Daoy (cell line): Measurements from ENCODE around the gene SYCE3. TPM values are rescaled to one million over a fixed set of nuclear protein-coding genes. Genes with fewer than 3 reads are reported as not detected.

Source experiments
- DNase-seq: peaks from one replicate; pipeline ENCODE4 v3.0.0-alpha.2; 2015; ENCODE audit warnings: low read depth
- total RNA-seq: library from RNA; depleted of rRNA; stranded (reverse); fragments of >200 nt; shearing (Covaris generic); gene quantifications from 2 replicates; pipeline ENCODE4 v1.2.3, GENCODE V29; 2014

Gene SYCE3
- total RNA-seq, 1 experiment from 2014 or later, result 0.51 TPM

- DNase-seq, result peak; percentile 27
Measured at GRCh38 chr22:50576806-50577696, 14.3 kb upstream of the SYCE3 start.

GRCh38 chr22:50576070-50576469 lies 13.4 kb upstream of the SYCE3 start:
- DNase-seq, result peak; percentile 63

- DNase-seq, result no peak
Measured at GRCh38 chr22:50575426-50575941, 12.8 kb upstream of the SYCE3 start.

- no peak for DNase-seq
Measured at GRCh38 chr22:50574383-50574755, 11.7 kb upstream of the SYCE3 start.

- DNase-seq, result no peak
Measured at GRCh38 chr22:50573491-50574382, 11.0 kb upstream of the SYCE3 start.

GRCh38 chr22:50572965-50573364 lies 10.2 kb upstream of the SYCE3 start:
- no peak for DNase-seq

- DNase-seq, result no peak
Measured at GRCh38 chr22:50571264-50572175, 8.8 kb upstream of the SYCE3 start.

GRCh38 chr22:50570861-50571260 lies 8.1 kb upstream of the SYCE3 start:
- DNase-seq, result no peak

- DNase-seq, result no peak
Measured at GRCh38 chr22:50569896-50570535, 7.3 kb upstream of the SYCE3 start.

GRCh38 chr22:50569041-50569459 lies 6.3 kb upstream of the SYCE3 start:
- no peak for DNase-seq

- no peak for DNase-seq
Measured at GRCh38 chr22:50568626-50569025, 5.9 kb upstream of the SYCE3 start.

- DNase-seq, result no peak
Measured at GRCh38 chr22:50567721-50568252, 5.1 kb upstream of the SYCE3 start.

GRCh38 chr22:50564289-50564688 lies 1.6 kb upstream of the SYCE3 start:
- DNase-seq, result no peak

- no peak for DNase-seq
Measured at GRCh38 chr22:50563413-50564160, 868 bp upstream of the SYCE3 start.

GRCh38 chr22:50561401-50562358 lies 1.0 kb downstream of the SYCE3 start:
- no peak for DNase-seq

GRCh38 chr22:50560034-50560433 lies 2.7 kb downstream of the SYCE3 start:
- DNase-seq, result no peak

GRCh38 chr22:50556703-50557102 lies 6.0 kb downstream of the SYCE3 start:
- no peak for DNase-seq

- no peak for DNase-seq
Measured at GRCh38 chr22:50553310-50553709, 9.4 kb downstream of the SYCE3 start.
